Kidney tubule cell (primary cell): Measurements from ENCODE around the gene ZSCAN26.
A peak's percentile ranks its signal among the peaks of the same experiment; 100 is the strongest.

Experiments
- DNase-seq: peaks from one replicate; pipeline ENCODE4 v3.0.0-alpha.2; 2018; ENCODE audit warnings: low spot score

Gene ZSCAN26

GRCh38 chr6:28266962-28267694, at the start of gene ZSCAN26:
ZSCAN26 (plus strand) TSS chr6:28267143; CDS start chr6:28271920, 4,777 bp downstream.
- peak; percentile 88 for DNase-seq

DNA sequence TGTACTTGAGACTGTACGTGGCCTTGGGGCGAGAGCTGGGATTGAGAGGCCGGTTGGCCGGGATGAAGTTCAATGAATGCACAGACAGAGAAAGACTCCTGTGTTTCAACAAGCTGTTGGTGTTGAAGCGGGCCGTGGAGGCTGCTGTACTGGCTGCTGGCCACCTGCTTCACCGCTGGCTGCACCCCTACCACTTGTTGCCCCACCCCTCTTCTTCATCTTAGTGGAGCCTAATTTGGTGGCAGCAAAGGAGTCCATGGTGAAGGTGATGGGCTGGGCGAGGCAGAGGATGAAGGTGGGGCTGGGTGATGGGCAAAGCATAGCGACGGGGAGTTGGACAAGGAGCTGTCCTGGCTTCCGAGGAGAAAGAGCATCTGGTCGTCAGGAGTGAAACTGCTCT, 49.1 kb upstream of the ZSCAN26 start:
- no peak for DNase-seq

DNA sequence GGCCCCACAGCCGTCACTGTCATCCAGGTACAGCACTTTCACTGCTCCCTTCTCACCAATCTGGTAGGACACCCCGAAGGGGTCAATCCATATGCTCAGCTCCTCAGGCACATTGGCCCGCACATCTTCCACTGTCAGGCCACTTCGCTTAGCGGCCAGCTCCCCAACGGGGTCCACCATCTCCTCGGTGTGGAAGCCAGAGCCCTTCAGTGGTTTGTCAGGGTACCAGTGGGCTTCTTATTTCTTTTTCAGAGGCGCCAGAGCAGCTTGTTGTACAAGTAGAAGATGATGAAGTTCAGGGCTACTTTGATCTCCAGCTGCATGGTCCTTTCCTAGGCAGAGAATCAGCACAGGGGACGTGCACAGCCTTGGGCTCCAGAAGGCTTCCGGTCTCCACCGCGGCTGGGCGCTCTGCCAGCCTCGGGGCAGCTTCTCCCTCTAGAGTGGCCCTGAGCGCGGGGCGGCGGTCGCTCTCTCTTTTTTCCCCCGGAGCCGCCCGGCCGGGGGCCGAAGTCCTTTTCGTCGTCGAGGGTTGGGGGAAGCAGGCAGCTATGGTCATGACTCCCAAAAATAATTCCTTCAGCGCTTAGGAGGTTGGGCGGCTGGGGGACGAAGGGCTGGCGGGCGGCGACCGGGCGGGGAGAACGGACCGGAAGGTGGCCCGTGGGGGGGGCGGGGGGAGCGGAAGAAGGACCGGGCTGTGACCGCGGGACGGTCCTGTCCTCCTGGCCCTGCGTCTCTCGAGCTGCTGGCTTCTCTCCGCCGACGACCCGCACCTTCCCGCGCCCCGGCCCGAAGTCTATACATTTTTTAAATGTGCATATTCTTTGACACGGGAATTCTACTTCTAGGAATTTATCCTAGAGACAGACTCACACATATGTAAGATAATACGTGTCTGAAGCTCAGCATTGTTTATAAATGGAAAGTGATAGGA, 48.4 kb upstream of the ZSCAN26 start:
- DNase-seq: peak; percentile 75

DNA sequence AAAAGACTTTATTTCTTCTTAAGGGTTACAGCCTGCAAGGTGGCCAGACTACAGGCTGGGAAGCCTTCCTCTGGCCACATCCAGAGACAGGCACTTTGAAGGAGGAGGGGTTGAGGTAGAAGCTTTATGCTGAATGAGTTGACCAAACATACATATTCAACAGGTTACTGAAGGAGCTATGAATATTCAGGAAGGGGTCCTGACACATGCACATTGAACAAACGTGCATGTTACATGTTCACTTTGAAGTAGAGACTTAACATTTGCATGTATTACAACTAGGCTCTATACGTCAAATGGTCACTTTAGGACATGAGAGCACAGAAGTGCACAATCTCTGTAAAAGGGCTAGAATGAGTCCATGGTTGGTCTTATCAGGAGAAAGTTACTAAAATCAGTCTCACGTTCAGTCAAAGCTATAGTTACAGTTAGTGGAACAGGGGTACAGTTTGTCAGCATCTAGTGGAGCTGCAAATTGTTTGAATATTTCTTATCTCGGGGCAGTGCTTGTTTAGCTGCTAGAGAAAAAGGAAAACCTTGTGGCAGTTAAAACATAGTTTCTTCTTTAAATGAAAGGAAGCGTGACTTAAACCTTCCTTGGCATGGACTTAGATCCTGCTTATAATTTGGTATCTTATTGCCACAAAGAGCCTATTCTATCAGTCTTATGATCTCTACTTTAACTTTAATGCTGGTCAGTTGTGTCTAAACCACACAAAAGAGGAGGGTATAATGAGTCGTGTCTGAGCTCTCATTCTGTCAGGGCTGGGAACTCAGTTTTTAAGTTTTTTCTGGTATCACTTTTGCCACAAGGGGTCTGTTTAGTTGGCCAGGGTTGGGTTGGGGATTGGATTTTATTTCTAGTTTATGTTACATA, 46.4 kb upstream of the ZSCAN26 start:
- DNase-seq: peak; percentile 37

GRCh38 chr6:28224131-28225055, 42.5 kb upstream of the ZSCAN26 start:
- DNase-seq: no peak

- peak; percentile 95 for DNase-seq
These were observed 41.7 kb upstream of the ZSCAN26 start, which contains the start of gene ZSCAN9 for GRCh38 chr6:28225056-28225834. ZSCAN9 (plus strand) TSS chr6:28225275; CDS start chr6:28227085, 1,810 bp downstream.

DNA sequence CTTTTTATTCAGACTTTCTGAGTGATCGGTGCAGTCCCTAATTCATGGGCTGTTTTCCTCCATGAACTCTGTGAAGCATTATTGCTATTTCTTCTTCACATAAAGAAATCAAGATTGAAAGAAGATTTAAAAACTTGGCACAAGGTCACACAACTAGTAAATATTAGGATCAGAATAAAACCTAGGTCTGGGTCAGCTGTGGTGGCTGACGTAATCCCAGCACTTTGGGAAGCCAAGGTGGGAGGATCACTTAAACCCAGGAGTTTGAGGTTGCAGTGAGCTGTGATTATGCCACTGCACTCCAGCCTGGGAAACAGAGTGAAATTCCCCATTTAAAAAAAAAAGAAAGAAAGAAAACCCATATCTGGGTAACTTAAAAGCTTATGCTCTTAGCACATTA, 40.5 kb upstream of the ZSCAN26 start:
- no peak for DNase-seq

DNA sequence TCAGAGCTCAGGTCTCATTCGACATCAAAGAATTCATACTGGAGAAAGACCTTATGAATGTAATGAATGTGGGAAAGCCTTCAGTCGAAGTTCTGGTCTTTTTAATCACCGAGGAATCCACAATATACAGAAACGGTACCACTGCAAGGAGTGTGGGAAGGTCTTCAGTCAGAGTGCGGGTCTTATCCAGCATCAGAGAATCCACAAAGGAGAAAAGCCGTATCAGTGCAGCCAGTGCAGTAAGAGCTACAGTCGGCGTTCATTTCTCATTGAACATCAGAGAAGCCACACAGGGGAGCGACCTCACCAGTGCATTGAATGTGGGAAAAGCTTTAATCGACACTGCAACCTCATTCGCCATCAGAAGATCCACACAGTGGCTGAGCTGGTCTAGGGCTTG, 34.2 kb upstream of the ZSCAN26 start:
- no peak for DNase-seq

GRCh38 chr6:28235912-28236452, 31.0 kb upstream of the ZSCAN26 start:
- DNase-seq: no peak

GRCh38 chr6:28239636-28240035, 27.3 kb upstream of the ZSCAN26 start:
- DNase-seq: no peak

DNA sequence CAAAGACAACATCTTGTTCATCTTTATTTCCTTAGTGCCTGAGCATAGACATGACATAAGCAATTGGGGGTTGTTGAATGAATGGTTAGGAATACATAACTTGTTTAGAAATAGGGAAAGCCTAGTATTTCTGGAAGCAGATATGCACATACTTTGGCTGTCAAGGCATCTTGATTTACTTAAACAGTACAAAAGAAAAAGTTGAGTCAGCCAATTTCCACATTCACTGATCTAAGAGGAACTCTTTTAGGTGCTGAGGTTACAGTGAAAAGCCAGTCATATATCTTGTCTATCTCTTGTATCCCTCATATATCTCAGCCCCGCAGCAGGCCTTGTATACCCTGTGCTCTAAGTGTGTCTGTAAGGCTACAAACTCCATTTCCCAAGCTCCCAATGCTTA, 26.5 kb upstream of the ZSCAN26 start:
- DNase-seq: no peak

DNA sequence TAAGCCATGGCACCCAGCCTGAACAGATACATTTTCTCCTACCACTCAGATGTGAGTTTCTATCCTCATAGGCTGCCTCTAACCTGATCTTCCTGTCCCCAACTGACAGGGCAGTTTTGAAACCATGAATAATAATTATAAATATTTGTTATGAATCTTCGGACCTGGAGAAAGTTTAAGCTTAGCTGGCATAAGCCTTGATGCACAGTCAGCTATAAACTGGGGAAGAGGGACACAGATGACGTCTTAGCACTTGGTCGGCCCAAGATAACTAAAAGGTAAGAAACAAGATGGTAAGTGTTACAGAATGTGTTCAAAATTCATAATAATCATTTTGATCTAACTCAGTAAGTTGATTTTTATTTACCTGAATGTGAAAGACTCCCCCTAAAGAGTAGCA, 23.0 kb upstream of the ZSCAN26 start:
- DNase-seq: no peak

GRCh38 chr6:28245206-28245941, 21.6 kb upstream of the ZSCAN26 start:
- no peak for DNase-seq

DNA sequence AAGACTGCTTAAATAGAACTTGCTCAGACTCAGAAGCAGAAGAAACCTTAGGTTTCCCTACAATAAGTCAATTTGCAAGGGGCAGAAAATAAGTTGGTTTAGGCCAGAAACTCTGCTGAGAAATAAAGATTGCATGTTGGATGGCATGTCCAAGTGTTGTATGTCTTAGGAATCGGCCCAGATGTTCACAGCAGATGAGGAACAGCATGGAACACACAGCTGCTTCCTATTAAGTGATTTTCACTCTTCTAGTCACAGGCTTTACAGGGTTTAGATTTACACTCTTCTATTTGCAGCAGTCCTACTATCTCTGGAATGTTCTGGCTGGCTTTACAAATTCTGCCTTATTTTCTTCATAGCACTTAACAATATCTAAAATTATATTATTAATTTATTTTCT, 18.0 kb upstream of the ZSCAN26 start:
- DNase-seq: no peak

DNA sequence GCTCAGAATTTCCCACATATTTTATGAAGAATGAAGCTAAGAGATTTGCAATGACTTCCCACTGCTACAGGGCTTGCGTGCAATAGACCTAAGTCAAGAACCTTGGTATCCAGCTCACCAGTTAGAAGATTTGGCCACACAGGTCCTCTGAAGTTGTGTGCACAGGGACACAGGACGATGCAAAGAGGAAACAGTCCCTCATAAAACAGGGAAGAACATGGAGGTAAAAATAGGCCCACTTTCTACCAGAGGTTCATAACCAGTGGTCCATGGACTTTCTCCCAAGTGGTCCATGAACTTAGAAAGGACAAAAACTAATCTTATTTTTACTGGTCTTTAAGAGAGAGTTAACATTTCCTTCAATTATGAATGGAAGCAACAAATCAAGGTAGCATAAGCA, 16.2 kb upstream of the ZSCAN26 start:
- no peak for DNase-seq

DNA sequence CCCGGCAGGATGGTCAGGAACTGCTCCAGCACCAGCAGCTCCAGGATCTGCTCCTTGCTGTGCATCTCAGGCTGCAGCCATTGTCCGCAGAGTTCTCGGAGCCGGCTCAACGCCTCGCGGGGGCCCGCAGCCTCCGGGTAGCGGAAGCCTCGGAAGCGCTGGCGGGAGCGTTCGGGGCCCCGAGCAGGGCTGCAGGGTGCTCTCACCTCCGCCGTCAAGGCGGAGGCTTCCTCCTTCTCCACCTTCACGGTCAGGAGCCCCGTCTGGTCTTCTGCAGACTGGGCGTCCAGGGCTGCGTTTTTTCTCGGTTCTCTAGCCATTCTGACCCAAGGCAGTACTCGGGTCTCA, 15.3 kb upstream of the ZSCAN26 start:
- DNase-seq: no peak

DNA sequence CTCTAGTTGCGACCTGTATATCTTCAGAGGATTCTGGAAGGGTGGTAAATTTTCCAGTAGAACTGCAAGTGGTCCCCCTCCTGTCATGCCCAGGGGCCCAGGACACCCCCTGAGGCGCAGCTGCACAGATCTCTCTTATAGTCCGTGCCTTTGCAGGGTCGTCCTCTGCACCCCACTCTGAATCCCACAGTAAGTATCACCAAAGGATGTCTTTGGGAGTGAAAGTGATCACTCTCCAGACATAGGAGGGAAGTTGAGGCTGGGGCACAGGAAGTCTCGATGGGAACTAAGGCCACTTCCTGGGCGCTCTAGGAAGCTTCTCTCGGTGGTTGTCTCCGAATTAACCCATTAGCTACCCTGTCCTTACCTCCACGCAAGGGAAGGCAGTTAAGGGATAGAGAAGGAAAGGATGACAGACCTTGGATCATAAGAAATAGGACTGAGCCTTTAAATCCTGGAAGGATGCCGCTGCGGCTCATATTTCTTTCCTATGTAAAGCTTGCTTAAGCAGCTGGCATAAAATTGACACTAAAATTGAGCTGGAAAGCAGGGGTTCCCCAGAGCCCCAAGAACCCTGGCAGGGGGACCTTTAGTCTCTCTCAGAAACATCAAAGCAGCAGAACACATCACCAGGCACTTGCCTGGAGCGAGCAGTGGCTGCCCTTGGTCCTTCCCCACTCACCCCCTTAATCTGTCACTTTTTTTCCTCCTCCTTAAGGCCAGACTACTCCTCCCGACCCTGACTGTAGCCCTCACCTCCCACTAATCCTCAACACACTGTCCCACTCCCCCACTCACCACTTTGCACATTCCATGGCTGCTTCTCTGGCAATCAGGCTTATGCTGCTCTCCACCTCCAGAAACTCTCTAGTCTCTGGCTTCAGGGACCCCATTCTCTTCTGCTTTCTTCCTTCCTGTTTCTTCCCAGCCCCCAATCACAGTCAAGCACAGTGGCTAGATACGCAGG, 14.7 kb upstream of the ZSCAN26 start, which contains the start of gene ZKSCAN4:
Gene ZKSCAN4, minus strand, starts transcription at position 261 of the 967 bp plus-strand sequence. CDS start 289 bp downstream, outside the sequence.
- peak; percentile 88 for DNase-seq

DNA sequence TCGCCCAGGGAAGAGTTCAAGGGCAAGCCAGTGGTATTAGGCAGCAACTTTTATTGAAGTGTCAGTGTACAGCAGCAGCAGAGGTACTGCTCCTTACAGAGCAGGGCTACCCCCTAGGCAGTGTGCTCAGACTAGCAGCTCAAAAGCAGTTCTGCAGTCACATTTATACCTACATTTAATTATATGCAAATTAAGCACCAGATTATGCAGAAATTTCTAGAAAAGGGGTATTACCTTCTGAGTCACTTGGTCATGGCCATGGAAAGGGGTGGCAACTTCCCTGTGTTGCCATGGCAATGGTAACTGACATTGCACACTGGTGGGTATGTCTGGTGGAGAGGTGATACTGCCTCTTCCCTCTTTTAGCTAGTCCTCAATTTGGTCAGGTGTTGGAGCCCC, 12.8 kb upstream of the ZSCAN26 start:
- peak; percentile 9 for DNase-seq
